HG03342 (cell line): ENCODE measurements around the gene C1QTNF6.

Experiments used
- ATAC-seq: cut with Tn5 transposase; IDR thresholded peaks from one replicate; pipeline ENCODE4 v1.9.1; 2021; ENCODE audit warnings: mild to moderate bottlenecking, moderate library complexity; ENCODE audit not compliant: unreplicated experiment

C1QTNF6 gene

DNA sequence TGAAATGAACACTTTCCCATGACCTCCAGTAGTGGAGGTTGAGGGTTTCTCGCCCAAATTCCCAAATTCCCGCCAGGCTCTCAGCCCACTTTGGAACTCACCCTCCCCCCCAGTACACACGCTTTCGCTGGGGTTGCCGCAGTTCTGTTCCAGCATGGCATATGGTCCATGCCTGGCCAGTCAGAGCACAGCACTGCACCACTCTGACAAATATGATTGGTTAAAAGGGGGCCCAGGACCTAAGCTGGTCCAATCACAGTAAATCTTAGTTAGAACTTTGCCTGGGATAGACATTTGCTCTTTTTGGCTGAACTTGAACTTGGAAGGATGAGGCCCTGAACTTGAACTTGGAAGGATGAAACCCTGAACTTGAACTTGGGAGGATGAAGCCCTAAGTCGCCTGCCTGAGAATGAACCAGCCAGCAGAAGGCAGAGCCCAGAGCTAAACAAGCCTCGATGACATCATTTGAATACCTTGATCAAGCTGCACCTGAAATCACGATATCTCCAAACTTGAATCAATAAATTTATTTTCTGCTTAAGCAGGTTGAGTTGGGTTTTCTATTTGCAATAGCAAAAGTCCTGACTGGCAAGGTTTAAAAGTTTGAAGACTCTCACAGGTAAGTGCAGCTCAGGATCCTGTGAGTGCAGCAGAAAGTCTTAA is 36.8 kb upstream of the C1QTNF6 start:
- ATAC-seq, result no peak

DNA sequence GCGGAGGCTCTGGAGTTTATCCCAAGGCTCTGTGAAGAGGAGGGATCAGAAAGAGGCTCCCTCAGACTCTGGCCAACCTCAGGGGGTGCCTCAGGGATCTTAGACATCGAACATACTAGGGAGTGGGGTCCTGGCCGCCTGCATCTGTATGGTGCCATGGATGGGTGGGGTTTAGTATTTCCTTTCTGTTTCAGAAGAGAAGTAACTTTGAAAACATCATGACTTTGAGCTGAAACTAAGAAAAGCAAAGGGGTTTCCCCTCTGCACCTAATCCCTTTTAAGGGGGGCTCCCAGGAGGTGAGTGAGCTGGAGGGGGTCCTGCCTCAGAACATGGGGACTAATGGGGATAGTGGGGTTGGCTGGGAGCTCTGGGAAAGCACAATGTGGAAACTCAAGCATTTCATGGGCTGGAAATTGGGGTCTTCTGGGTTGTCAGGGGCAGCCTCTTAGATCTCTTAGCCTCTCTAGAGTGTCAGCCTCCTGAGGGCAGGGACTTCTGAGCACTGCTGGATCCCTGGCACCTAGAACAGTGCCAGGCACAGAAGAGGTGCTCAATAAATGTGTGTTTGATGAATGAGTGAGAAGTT is 36.0 kb upstream of the C1QTNF6 start:
- ATAC-seq, result no peak

DNA sequence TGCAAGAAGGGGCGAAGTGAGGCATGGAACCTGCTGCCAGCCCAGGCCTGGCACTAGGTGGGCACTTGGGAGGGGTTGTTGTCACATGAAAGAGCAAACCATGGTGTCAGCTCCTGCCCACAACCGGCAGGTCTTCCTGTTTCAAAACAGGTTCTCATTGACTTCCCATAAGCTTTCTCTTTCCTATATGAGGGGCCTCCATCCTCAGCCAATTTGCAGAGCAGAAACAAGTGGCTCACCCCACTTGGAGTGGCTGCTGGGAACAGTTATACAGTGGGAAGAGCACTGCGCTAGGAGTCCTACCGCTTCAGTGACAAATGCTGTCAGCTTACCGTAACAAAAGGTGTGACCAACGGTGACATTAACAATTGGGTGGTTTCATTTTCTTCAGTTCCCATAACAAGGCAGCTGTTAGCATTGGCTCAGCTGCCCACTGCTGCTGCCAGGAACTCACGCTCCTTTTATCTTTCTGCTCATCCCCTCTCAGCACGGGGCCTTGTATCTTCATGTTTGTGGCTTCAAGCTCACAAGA is 34.5 kb upstream of the C1QTNF6 start:
- no peak for ATAC-seq

DNA sequence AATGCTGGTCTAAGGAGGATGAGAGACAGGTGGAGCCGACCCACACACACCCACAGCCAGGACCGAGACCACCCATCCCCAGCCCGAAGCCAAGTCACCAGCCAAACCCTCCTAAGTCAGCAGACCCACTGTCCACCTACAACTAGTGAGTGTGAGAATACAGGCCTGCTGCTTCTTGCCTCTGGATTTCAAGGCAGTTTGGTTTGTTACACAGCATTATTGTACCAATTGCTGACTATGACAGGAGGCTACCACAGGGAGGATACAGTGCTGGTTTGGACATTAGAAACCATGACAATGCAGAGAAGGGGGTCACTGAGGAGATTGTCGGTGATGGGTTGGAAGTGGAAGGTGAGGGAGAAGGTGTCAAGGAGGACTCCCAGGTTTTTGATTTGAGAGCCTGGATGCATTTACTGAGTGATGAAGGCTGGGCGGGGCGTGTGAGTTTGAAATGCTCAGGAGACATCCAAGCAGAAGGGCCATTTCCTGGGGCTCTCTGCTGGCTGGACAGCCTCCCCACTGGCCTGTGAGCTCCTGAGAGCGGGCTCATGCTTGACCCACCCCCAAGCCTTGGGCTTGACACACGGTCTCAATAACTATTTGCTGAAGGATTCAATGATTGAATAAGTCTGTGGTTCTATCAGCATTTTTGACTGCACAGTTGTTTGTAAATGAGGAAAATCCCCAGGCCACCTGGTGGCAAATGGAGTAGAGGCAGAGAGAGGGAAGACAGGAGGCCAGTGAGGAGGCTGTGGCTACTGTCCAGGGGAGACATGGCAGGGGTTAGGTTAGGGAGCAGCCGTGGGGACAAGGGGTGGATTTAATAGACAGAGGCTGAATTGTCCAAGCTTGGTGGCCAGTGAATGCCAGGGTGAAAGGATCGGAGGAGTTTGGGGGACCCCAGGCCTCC is 33.6 kb upstream of the C1QTNF6 start:
- ATAC-seq, result no peak

DNA sequence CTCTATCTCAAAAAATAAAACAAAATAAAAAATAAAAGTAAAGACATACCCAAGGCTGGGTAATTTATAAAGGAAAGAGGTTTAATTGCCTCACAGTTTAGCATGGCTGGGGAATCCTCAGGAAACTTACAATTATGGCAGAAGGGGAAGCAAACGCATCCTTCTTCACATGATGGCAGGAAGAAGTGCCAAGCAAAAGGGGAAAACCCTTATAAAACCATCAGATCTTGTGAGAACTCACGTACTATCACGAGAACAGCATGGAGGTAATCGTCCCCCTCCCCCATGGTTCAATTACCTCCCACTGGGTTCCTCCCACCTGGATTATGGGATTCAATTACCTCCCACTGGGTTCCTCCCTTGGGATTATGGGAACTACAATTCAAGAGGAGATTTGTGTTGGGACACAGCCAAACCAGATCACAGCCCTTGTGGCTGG is 32.5 kb upstream of the C1QTNF6 start:
- ATAC-seq, result no peak

DNA sequence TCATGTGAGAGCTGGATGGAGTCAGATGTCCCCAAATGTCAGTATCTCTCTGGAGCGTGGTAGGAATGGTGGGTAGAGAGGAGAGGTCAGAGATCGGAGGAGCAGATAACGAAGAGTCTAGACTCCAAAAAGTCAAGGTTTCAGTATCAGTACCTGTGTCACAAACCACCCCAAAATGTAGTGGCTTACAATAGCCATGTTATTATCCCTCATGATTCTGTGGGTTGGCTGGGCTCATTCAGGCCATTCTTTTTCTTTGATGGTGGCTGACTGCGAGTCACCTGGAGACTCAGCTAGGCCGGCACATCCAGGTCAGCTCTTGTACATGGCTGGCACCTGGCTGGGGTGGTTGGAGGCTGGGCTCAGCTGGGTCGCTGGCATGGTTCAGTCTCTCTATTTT is 31.5 kb upstream of the C1QTNF6 start:
- ATAC-seq, result peak; percentile 14

DNA sequence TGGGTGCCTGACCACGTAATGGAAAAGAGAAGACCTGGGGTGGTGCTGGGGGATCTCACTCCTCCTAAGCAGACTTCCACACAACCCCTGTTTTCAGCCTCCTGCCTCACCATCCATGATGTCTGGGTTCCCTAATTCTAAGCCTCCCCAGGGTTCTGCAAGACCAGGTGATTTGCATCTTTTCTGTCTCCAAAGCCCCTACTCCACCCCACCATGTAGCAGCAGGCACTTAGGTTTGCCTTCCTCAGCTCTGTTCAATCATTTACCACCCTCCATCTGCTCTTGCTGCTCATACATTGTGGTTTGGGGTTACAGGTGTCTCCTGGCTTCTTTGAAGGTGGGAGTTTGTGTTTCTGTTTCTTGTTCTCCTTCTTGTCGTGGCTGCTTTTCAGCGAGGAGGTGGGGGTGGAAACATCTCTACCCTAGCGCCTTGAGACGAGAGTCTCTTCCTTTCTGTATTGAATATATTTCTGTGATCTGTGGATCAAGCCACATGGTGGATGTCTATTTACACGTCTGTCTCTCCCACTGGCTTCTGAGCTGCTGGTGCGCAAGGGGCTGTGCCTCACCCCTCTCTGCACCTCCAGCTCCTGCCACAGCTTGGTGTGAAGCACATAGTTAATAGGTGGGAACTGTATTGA is 30.8 kb upstream of the C1QTNF6 start:
- peak; percentile 78 for ATAC-seq

DNA sequence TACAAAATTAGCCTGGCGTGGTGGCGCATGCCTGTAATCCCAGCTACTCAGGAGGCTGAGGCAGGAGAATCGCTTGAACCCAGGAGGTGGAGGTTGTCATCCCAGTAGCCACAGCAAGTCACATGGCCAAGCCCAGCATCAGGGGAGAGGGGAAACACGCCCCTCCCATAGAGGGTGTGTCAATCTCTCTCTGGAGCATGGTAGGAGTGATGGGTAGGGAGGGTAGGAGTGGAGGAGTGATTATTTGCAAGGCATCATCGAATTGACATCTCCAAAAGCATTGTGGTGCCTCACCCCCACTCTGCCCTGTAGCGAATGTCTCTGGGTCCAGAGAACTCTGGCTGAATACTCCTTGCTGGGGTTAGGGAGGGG is 30.3 kb upstream of the C1QTNF6 start:
- ATAC-seq, result peak; percentile 21

DNA sequence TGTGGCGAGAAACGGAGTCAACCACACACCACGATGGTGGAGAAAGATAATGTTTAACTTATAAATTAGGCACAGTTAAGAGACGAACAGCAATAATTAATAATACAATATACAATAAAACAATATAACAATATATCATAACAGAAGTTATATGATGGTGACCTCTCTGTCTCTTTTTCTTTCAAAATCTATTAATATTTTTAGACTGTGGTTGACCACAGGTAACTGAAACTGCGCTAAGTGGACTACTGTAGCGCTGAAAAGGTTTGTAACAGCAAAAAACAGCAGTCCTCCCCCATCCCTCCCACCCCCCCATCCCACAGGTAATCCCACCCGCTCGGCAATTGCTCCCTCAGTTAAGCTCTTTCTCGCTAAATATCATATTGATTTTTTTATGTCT is 27.8 kb upstream of the C1QTNF6 start:
- ATAC-seq, result no peak

DNA sequence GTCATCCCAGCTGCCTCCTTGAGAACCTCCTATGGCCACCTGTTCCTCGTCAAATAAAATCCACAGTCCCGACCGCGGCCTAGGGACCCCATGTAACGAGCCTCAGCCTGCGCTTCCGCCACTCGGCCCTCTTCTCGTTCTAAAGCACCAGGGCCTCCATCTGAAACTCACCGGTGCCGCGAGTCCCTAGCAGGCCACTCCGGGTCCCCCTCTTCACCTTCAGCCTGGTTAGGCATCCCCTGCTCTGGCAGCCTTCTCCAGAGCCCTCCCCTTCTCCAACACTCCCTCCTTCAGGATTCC is 26.6 kb upstream of the C1QTNF6 start:
- no peak for ATAC-seq

DNA sequence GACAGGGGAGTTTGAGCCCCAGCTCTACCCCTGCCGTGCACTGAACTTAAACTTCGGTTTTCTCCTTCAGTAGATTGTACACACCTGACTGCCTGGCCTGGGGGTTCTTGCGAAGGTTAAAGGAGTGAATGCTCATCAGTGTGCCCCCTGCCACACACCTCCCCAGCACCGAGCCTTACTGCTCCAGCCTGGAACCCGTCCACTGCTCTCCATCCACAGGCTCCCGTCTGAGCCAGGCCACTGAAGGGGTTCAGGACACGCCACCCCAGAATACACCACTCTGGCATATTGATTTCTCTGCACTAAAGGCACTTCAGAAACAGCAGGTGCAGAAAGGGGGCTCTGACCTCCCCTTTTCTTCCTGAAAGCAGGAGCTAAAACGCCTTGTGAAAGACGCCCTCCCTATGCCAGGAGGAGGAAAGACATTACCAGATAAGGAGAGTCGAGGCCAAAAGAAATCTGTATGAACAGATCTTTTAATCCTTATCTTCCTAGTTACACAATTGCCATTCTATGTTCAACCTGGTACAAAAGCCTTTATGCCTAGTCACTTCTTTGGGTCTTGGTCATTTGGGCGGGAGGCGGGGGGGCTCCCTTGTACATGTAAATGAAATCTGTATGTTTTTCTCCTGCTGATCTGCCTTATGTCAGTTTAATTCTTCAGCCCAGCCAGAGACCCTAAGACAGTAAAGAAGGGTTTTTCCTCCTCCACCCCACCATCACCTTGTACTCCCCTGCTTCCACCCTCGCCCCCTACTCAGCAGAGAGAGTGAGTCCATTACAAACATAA is 26.1 kb upstream of the C1QTNF6 start:
- no peak for ATAC-seq

DNA sequence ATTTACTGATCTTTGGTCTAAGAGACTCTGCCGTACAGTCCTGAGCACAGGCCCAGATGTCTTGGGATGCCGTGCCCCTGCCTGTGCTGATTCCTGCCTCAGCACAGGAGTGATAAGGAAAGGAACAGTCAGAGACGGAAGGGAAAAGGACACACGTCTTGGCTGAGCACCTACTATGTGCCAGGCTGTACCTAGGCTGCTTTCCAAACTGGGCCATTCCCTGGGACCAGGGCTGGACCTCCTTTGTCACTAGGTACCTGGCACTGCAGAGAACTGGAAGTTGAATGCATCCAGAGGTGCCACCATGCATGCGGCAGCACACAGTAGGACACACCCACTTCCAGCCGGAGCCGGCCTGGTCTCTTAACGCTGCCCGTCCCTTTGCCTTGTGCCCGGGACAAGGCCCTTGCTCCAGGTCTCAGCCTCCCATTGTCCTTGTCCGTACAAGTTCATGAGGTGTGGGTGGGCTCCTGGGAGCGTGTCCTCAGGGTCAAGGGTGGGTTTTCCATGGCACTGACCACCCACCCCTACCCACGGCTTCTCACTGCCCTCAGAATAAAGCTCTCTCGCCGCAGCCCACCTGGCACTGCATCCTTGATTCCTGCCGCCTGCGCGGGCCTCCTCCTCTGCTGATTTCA is 25.3 kb upstream of the C1QTNF6 start:
- ATAC-seq, result no peak

DNA sequence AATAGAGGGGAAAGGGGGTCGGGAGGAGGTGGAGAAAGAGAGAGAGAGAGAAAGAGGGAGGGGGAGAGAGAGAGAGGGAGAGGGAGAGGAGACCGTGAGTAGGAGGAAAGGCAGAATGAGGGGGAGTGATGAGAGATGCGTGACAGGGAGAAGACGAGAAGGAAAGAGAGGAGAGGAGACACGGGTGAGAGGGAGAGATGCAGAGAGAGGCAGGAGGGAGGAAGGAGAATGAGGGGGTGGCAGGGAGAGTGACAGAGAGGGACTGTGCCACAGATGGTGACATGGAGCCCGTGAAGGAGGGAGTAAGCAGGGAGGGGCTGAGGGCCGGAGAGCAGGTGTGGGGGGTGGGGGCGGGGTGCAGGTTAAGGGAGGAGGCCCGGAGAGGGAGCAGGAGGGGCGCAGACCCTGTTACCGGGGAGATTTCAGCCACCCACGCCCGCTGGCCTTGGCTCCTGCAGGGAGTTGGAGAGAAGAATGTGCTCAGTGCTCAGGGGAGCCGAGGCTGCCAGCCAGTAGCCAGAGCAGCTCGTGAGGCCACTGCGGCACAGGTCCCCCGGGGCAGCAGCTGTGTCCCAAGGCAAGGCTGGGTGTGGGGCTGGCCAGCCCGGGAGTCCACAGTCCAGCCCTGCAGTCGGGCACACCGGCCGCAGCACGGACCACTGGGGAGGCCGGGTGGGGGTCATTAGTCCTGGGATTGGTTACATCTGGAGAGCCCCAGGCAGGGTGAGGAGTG is 24.3 kb upstream of the C1QTNF6 start, which contains the start of gene SSTR3:
Gene SSTR3 (minus strand): TSS at position 304 of the 733 bp plus-strand sequence. CDS start 4,674 bp downstream, outside the sequence.
- ATAC-seq, result no peak

DNA sequence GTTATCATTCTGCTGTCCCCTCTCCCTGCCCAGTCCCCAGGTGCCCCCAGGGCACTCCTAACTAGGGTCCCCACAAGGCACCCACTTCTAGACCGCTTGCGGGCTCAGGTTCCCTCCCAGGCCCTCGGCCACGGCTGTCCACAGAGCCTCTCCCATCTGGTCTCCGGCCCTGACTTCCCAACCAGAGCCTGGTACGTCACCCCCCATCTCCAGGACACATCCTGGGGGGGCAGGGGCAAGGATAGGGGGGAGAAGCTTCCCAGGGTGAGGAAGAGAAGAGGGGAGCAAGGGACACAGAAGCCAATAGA is 23.8 kb upstream of the C1QTNF6 start:
- ATAC-seq, result no peak

DNA sequence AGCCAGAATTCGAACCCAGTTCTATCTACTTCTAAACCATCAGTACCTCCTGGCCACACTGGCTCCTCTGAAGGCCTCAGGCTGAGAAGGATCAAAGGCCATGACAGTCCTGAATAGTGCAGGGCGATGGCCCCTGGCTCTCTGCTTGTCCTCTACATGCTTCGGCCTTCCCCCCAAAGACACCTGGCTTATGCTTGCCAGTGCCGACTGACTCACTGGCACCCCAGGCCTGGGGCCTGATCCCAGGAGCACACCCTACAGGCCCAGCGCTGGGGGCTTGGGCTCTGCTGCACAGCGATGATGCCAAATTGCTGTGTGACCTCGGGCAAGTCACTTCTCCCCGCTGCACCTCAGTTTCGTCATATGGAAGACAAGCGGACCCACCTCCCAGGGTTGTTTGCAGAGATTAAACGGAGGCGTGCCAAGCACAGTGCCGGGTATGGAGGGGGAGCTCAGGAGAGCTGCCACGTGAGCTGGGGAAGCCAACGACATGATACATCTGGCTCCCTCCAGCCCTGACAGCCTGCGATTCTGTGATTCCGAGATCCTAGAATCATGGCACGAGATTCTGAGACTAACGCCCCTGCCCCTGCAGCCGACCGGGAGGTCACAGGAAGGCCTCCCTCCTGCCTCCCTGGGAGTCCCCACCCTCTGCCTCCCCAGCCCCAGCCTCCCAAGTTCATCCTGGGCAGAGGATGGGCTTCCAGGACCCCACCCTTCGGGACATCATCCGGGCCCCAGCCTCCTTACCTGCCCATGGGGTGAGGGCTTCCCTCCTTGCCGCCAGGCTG is 23.2 kb upstream of the C1QTNF6 start:
- no peak for ATAC-seq

DNA sequence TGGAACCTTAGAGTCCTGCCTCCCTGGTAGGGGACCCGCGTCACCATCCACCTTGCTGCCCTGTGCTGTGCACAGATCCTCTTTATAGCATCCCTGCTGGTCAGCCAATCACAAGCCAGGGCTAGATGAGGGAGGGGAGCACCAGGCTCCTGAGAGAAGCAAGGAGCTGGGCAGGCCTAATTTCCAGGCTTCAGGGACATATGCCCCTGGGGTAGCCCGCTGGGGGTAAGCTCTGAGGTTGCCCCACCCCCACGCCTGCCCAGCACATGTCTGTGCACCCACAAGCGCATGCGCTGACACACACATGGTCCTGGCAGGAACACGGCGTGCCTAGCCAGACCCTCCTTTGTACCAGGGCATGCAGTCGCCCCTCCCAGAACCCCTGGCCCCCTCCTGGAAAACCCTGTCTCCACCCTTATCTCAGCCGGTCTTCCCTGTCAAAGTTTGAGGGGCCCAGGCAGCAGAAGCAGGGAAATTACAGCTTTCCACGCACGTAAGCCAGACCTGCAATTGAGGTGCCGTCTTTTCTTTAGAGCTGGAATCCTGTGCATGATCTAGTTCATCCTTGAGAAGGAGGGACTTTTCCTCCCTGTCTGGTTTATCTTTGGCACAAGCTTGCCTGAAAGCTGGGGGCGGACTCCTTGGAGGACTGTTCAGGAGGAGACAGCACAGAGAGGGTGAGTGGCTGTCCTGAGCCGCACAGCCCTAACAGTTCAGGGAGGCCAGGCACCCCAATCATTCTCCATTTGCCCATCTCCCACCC is 22.2 kb upstream of the C1QTNF6 start:
- ATAC-seq, result no peak

DNA sequence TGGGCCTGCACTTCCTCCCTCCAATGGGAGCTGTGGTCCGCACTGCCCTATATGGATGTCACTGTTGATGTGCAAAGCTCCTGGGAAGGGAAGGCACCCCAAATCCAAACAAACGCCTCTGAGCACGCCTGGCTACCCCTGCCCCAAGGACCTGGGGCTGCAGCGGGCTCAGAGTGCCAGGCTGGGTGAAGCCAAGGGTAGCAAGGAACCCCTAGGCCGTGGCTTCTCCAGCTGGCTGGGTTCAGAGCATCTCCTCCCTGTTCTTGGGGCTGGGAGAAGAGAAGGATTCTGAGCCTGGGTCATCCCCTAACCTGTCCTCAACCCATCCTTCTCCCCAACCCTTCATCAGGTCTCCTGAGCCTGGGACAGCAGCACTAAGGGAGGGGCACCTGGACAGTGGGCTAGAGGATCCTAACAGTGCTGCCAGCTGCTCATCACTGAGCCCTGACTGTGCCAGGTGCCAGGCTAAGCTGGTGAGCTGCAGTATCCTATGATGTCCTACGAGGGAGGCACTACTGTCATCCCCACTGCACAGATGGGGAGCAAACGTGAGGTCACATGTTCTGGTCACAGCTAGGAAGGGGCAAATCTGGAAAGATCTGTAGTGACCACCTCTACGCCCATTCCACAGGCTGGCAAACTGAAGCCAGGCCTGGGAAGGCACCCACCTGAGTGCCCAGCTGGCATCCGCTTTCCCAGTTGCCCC is 21.2 kb upstream of the C1QTNF6 start:
- ATAC-seq, result no peak
